ENCODE measurements around the gene TELO2. TPM values are rescaled to one million over a fixed set of nuclear protein-coding genes. Genes with fewer than 3 reads are reported as not detected.
"Not testable (repeated sequence)": the region's sequence is repeated elsewhere in the genome, so short reads cannot be mapped to it uniquely, and the experiment has no call there.

Gene TELO2
- total RNA-seq, 3 donors from 2014 or later = 15.2 to 27.5 (median 23.9) TPM

DNA sequence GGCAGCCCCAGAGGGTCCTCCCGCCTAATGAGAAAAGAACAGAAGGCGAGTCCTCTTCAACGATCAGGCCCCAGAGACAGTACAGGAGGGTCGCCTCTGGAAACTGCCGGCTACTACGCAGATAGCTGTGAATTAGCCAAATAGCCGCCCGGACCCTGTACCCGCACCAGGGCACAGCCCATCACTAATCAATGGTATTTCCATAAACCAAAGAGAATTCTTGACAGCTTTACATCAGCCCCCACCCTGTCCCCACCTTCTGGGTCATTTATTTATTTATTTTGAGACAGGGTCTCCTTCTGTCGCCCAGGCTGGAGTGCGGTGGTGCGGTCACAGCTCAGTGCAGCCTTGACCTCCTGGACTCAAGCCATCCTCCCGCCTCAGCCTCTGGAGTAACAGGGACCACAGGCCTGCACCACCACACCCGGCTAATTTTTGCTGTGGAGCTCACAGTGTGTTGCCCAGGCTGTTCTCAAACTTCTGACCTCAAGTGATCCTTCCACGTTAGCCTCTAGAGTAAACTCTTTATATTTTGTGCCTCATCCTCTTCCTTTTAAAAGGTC lies 17.5 kb upstream of the TELO2 start:
- peak overlapping the region; percentile 70 to 97 (median 95) for H3K4me3 ChIP-seq

DNA sequence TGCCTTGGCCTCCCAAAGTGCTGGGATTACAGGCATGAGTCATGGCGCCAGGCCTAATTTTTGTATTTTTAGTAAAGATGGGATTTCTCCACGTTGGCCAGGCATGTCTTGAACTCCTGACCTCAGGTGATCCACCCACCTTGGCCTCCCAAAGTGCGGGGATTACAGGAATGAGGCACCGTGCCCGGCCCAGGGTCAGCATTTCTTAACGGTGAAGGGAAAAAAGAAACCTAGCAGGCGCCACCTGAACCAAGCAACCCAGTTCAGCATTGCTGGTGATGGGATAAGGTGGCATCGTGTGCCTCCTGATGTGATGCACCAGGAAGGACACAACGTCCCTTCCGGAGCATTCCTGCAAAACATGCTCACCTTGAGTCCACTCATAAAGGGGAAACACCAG lies 16.1 kb upstream of the TELO2 start:
- H3K27ac ChIP-seq = no peak overlapping the region
- no peak for TF ChIP-seq POLR2A (IDR thresholded peaks at IDR 0.05)
- TF ChIP-seq POLR2AphosphoS5 (IDR thresholded peaks at IDR 0.05) = no peak
- TF ChIP-seq, protein P1, sequence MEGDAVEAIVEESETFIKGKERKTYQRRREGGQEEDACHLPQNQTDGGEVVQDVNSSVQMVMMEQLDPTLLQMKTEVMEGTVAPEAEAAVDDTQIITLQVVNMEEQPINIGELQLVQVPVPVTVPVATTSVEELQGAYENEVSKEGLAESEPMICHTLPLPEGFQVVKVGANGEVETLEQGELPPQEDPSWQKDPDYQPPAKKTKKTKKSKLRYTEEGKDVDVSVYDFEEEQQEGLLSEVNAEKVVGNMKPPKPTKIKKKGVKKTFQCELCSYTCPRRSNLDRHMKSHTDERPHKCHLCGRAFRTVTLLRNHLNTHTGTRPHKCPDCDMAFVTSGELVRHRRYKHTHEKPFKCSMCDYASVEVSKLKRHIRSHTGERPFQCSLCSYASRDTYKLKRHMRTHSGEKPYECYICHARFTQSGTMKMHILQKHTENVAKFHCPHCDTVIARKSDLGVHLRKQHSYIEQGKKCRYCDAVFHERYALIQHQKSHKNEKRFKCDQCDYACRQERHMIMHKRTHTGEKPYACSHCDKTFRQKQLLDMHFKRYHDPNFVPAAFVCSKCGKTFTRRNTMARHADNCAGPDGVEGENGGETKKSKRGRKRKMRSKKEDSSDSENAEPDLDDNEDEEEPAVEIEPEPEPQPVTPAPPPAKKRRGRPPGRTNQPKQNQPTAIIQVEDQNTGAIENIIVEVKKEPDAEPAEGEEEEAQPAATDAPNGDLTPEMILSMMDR (IDR thresholded peaks at IDR 0.05) = no peak
- no peaks in the 10 kb centered on the region for H3K27me3 ChIP-seq
- no peak for DNase-seq (ENCODE audit: low spot score in 2 of 2)
- intact Hi-C loops (cut with DNase I; ENCODE audit: low total_unique reads) = no loop called here
- H3K36me3 ChIP-seq = no peaks in the 10 kb centered on the region
- H3K4me3 ChIP-seq = no peak overlapping the region
- no peaks in the 10 kb centered on the region for H3K4me1 ChIP-seq
- no peaks in the 10 kb centered on the region for H3K9me3 ChIP-seq

More for the DNA sequence above, 17.5 kb upstream of the TELO2 start:
- H3K27me3 ChIP-seq = no peaks in the 10 kb centered on the region
- no peak for DNase-seq (ENCODE audit: low spot score in 2 of 2)
- no peaks in the 10 kb centered on the region for H3K4me1 ChIP-seq
- H3K27ac ChIP-seq = peak overlapping the region; percentile 92 to 97
- no peaks in the 10 kb centered on the region for H3K9me3 ChIP-seq
- TF ChIP-seq, protein P1 (IDR thresholded peaks at IDR 0.05) = no peak
- TF ChIP-seq POLR2A (IDR thresholded peaks at IDR 0.05) (no peak), POLR2AphosphoS5 (IDR thresholded peaks at IDR 0.05) (no peak)
- intact Hi-C loops (cut with DNase I; ENCODE audit: low total_unique reads) = loop anchor here (1.0 kb wide), 1 partner anchor 31 kb away; no protein-coding TSS in a partner anchor
- no peaks in the 10 kb centered on the region for H3K36me3 ChIP-seq

DNA sequence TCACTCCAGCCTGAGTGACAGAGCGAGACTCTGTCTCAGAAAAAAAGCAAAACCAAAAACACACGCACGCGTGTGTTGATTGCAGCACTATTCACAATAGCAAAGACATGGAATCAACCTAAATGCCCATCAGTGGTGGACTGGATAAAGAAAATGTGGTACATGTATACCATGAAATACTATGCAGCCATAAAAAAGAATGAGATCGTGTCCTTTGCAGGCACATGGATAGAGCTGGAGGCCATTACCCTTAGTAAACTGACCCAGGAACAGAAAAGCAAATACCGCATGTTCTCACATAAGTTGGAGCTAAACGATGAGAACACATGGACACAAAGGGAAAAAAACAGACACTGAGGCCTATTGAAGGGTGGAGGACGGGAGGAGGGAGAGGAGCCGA lies 14.2 kb upstream of the TELO2 start:
- DNase-seq (ENCODE audit: low spot score in 2 of 2); H3K4me1 ChIP-seq; H3K9me3 ChIP-seq; intact Hi-C loops (cut with DNase I; ENCODE audit: low total_unique reads); H3K27me3 ChIP-seq; H3K4me3 ChIP-seq; H3K27ac ChIP-seq; H3K36me3 ChIP-seq: not testable (repeated sequence)

DNA sequence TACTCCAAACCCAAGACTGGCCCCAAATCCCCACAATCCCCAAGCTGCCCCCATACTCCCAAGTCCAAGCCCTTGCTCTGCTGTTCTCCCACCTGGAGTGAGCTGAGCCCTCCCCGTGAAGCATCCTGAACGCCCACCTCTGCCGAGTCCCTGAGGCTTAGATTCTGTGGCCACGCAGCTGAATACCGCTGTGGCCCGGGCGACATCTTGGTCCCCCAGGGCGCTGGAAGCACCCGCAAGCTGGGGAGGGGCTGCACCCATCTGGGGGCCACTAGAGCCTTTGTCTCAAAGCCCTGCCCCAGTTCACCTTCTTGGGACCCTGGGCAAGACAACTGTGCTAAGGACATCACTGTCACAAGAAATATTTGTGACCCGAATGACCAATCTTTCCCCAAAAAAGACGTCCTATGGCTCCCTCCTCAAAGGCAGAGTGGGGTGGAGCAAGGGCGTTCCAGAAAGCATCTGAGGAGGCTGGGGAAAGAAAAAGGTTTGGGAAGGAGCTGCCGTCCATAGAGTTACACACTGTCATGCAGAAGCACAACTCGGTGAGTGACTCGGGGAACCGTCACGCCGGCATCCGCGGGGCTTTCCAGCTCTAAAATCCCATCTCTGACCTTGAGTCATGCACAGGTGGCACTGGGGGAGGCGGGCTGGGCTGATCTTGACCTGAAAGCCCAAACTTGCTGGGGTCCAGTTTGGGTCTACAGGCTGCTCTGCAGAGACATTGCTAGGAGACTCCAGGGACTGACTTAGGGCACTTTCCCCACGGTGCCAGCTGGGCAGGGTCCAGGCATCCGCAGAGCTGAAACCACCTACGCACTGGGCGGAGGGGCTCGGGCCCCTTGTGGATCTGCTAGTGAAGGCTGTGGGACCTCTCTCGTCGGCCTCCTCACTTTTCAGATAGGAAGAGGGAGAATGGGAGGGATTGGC lies 11.0 kb upstream of the TELO2 start:
- no peak for DNase-seq (ENCODE audit: low spot score in 2 of 2)
- Histone ChIP-seq H3K4me1 (no peaks in the 10 kb centered on the region), H3K27me3 (no peaks in the 10 kb centered on the region)

DNA sequence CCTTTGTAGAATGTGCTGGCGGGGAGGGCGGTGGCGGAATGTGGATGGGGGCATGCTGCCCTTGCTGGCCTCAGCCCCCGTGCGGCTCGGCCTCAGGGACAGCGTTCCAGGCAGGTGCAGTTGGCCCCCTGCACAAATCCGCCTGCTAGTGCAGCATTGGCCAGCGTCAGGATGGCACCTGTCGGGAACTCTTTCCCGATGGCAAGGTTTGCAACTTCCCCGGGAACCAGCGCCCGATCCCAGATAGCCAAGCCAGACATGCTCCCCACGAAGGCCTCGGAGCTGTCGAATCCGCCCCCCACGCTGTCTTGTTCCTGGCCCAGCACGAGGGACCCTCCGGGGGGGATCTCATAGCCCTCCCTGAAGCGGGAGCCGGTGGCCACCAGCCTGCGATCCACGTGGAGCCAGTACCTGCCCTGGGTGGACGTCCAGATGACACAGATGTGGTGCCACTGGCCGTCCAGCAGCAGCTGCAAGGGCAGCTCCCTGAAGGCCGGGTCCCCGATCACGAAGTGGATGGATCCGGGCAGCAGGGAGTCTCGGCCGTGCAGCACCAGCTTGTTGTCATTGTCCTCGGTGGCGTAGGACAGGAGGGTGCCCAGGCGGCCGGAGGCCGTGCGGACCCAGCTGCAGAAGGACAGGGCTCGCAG lies 7.2 kb upstream of the TELO2 start:
- no peak for DNase-seq (ENCODE audit: low spot score in 2 of 2)
- Histone ChIP-seq H3K4me3 (no peak overlapping the region), H3K9me3 (no peaks in the 10 kb centered on the region), H3K27me3 (no peaks in the 10 kb centered on the region), H3K27ac (no peak overlapping the region), H3K4me1 (no peaks in the 10 kb centered on the region), H3K36me3 (no peaks in the 10 kb centered on the region)
- intact Hi-C loops (cut with DNase I; ENCODE audit: low total_unique reads) = no loop called here
- TF ChIP-seq POLR2AphosphoS5 (IDR thresholded peaks at IDR 0.05) (no peak), POLR2A (IDR thresholded peaks at IDR 0.05) (no peak)
- TF ChIP-seq, protein P1 (IDR thresholded peaks at IDR 0.05) = no peak

More for the DNA sequence above, 11.0 kb upstream of the TELO2 start:
- no peak overlapping the region for H3K27ac ChIP-seq
- no peak overlapping the region for H3K4me3 ChIP-seq
- intact Hi-C loops (cut with DNase I; ENCODE audit: low total_unique reads) = no loop called here
- TF ChIP-seq POLR2A (IDR thresholded peaks at IDR 0.05) (no peak), POLR2AphosphoS5 (IDR thresholded peaks at IDR 0.05) (no peak)
- TF ChIP-seq, protein P1 (IDR thresholded peaks at IDR 0.05) = no peak
- no peaks in the 10 kb centered on the region for H3K9me3 ChIP-seq
- H3K36me3 ChIP-seq = no peaks in the 10 kb centered on the region
